Thoracic aorta (tissue), 2 donors: Measurements from ENCODE around the gene EGFL7. TPM values are rescaled to one million over a fixed set of nuclear protein-coding genes. Genes with fewer than 3 reads are reported as not detected.
A peak's percentile ranks its signal among the peaks of the same experiment; 100 is the strongest.

Source experiments
- ATAC-seq: fragments of 150-250 bp; one replicate; pipeline ENCODE4 v1.8.0; 2017; ENCODE audit warnings: low read depth; ENCODE audit not compliant: insufficient number of reproducible peaks, low FRiP score
- DNase-seq: peaks from one replicate; pipeline ENCODE4 v3.0.0-alpha.2; 2020; ENCODE audit warnings: low spot score
- H3K27ac ChIP-seq, 2 donors: fragments of 200-600 bp; sonication (generic); 1 replicate in 1 of 2; 2 replicates in 1 of 2; pipeline ENCODE4 v1.5.1; 2016; ENCODE audit warnings: mild to moderate bottlenecking in 2 of 2, moderate library complexity in 2 of 2
- H3K27me3 ChIP-seq: fragments of 200-600 bp; sonication (generic); replicated peaks from 2 replicates; pipeline ENCODE4 v1.6.0; 2016; ENCODE audit warnings: mild to moderate bottlenecking; ENCODE audit not compliant: insufficient read depth
- H3K36me3 ChIP-seq: fragments of 200-600 bp; sonication (generic); one replicate; pipeline ENCODE4 v1.5.1; 2016
- H3K4me1 ChIP-seq, 2 donors: fragments of 200-600 bp; sonication (generic); 1 replicate in 1 of 2; 2 replicates in 1 of 2; pipeline versions ENCODE4 v1.5.1 to v1.6.0; 2016; ENCODE audit warnings: low read depth in 2 of 2, mild to moderate bottlenecking in 1 of 2; ENCODE audit not compliant: control insufficient read depth in 1 of 2
- H3K4me3 ChIP-seq: fragments of 200-600 bp; sonication (generic); 2 replicates; pipeline ENCODE4 v1.5.1; 2016; ENCODE audit warnings: mild to moderate bottlenecking
- H3K9me3 ChIP-seq: fragments of 200-600 bp; sonication (generic); 2 replicates; pipeline ENCODE4 v1.5.1; 2016
- CTCF ChIP-seq: fragments of 200-600 bp; sonication (generic); IDR thresholded peaks from one replicate; pipeline ENCODE4 v1.5.1; 2019; ENCODE audit warnings: antibody characterized with exemption
- total RNA-seq, 2 donors: library from RNA; depleted of rRNA; stranded (reverse); fragments of >200 nt; gene quantifications; one replicate each; pipeline versions ENCODE4 v1.1.0 to v1.2.3, GENCODE V29; 2016

EGFL7 gene
- total RNA-seq, 2 donors from 2014 or later, result 42.0 to 56.5 TPM

- Histone ChIP-seq H3K9me3 (no peaks in the 10 kb centered on the region), H3K36me3 (no peaks in the 10 kb centered on the region), H3K27ac (no peak overlapping the region), H3K4me3 (peak overlapping the region; percentile 47), H3K27me3 (no peaks in the 10 kb centered on the region), H3K4me1 (peaks cover 8 to 13% of the 10 kb centered on the region in 2 donors)
- ATAC-seq (no peak), DNase-seq (no peak)
- TF ChIP-seq CTCF, result no peak
Measured at GRCh38 chr9:136712690-136713544, 50.2 kb downstream of the EGFL7 start.

- H3K4me1 ChIP-seq, result peaks cover 8 to 13% of the 10 kb centered on the region in 2 donors
Measured at GRCh38 chr9:136713550-136713949, 50.8 kb downstream of the EGFL7 start.

GRCh38 chr9:136714096-136714892 is 51.6 kb downstream of the EGFL7 start:
- H3K4me1 ChIP-seq, result peaks cover 8 to 13% of the 10 kb centered on the region in 2 donors
- no peaks in the 10 kb centered on the region for H3K27me3 ChIP-seq
- DNase-seq, result no peak
- TF ChIP-seq CTCF, result no peak
- ATAC-seq, result no peak
- H3K36me3 ChIP-seq, result no peaks in the 10 kb centered on the region
- no peak overlapping the region for H3K4me3 ChIP-seq
- no peaks in the 10 kb centered on the region for H3K9me3 ChIP-seq
- no peak overlapping the region for H3K27ac ChIP-seq

More at GRCh38 chr9:136713550-136713949, 50.8 kb downstream of the EGFL7 start:
- Histone ChIP-seq H3K36me3 (no peaks in the 10 kb centered on the region), H3K27me3 (no peaks in the 10 kb centered on the region), H3K27ac (no peak overlapping the region), H3K9me3 (no peaks in the 10 kb centered on the region), H3K4me3 (no peak overlapping the region)
- no peak for TF ChIP-seq CTCF
- no peak for DNase-seq
- ATAC-seq, result no peak

GRCh38 chr9:136714893-136715274 is 52.2 kb downstream of the EGFL7 start:
- ATAC-seq, result no peak
- peaks cover 8 to 13% of the 10 kb centered on the region in 2 donors for H3K4me1 ChIP-seq
- no peak for TF ChIP-seq CTCF
- no peak overlapping the region for H3K27ac ChIP-seq
- DNase-seq, result no peak
- no peaks in the 10 kb centered on the region for H3K27me3 ChIP-seq
- no peak overlapping the region for H3K4me3 ChIP-seq
- no peaks in the 10 kb centered on the region for H3K9me3 ChIP-seq
- H3K36me3 ChIP-seq, result no peaks in the 10 kb centered on the region

- no peak for TF ChIP-seq CTCF
- ATAC-seq (no peak), DNase-seq (no peak)
- no peaks in the 10 kb centered on the region for H3K27me3 ChIP-seq
- H3K9me3 ChIP-seq, result no peaks in the 10 kb centered on the region
- H3K36me3 ChIP-seq, result peaks cover 2% of the 10 kb centered on the region
- no peak overlapping the region for H3K4me3 ChIP-seq
- H3K27ac ChIP-seq, result no peak overlapping the region
- H3K4me1 ChIP-seq, result peaks cover 3 to 6% of the 10 kb centered on the region in 2 donors
Measured at GRCh38 chr9:136717399-136717798, 54.7 kb downstream of the EGFL7 start.
